GM18867 (cell line): ENCODE measurements around the gene RFTN1.

Experiments used
- ATAC-seq: cut with Tn5 transposase; IDR thresholded peaks from one replicate; pipeline ENCODE4 v1.9.1; 2021; ENCODE audit warnings: mild to moderate bottlenecking, moderate library complexity; ENCODE audit not compliant: unreplicated experiment

Gene RFTN1

GRCh38 chr3:16488637-16489036 is 24.9 kb downstream of the RFTN1 start:
- ATAC-seq: no peak

GRCh38 chr3:16487511-16488175 is 25.9 kb downstream of the RFTN1 start:
- ATAC-seq: no peak

- no peak for ATAC-seq
These were observed 26.5 kb downstream of the RFTN1 start for GRCh38 chr3:16486951-16487480.

- ATAC-seq: no peak
These were observed 27.3 kb downstream of the RFTN1 start for GRCh38 chr3:16486201-16486600.

GRCh38 chr3:16485395-16485992 is 28.0 kb downstream of the RFTN1 start:
- ATAC-seq: no peak

- ATAC-seq: no peak
These were observed 28.5 kb downstream of the RFTN1 start for GRCh38 chr3:16484984-16485383.

- ATAC-seq: no peak
These were observed 29.3 kb downstream of the RFTN1 start for GRCh38 chr3:16484216-16484615.

GRCh38 chr3:16482770-16483531 is 30.5 kb downstream of the RFTN1 start:
- peak; percentile 67 for ATAC-seq

- ATAC-seq: peak; percentile 19
These were observed 31.2 kb downstream of the RFTN1 start for GRCh38 chr3:16482194-16482769.

- no peak for ATAC-seq
These were observed 32.0 kb downstream of the RFTN1 start for GRCh38 chr3:16481546-16481897.

- ATAC-seq: peak; percentile 44
These were observed 32.5 kb downstream of the RFTN1 start for GRCh38 chr3:16480861-16481545.

GRCh38 chr3:16478516-16478915 is 35.0 kb downstream of the RFTN1 start:
- ATAC-seq: no peak

- no peak for ATAC-seq
These were observed 36.0 kb downstream of the RFTN1 start for GRCh38 chr3:16477521-16477920.

- ATAC-seq: no peak
These were observed 36.4 kb downstream of the RFTN1 start for GRCh38 chr3:16477056-16477455.

- no peak for ATAC-seq
These were observed 36.9 kb downstream of the RFTN1 start for GRCh38 chr3:16476636-16477035.

GRCh38 chr3:16475766-16476165 is 37.7 kb downstream of the RFTN1 start:
- no peak for ATAC-seq

GRCh38 chr3:16474920-16475319 is 38.6 kb downstream of the RFTN1 start:
- no peak for ATAC-seq

- no peak for ATAC-seq
These were observed 39.3 kb downstream of the RFTN1 start for GRCh38 chr3:16474216-16474615.

GRCh38 chr3:16472593-16472992 is 40.9 kb downstream of the RFTN1 start:
- no peak for ATAC-seq

GRCh38 chr3:16471897-16472296 is 41.6 kb downstream of the RFTN1 start:
- no peak for ATAC-seq

- ATAC-seq: no peak
These were observed 42.9 kb downstream of the RFTN1 start for GRCh38 chr3:16470590-16470989.
